Esophagus muscularis mucosa (tissue), 4 donors: ENCODE measurements around the gene RGS3. TPM values are rescaled to one million over a fixed set of nuclear protein-coding genes. Genes with fewer than 3 reads are reported as not detected.

ENCODE experiments used
- DNase-seq: peaks from one replicate; pipeline ENCODE4 v3.0.0-alpha.2; 2017; ENCODE audit errors: extremely low spot score
- H3K27ac ChIP-seq, 4 donors: fragments of 200-600 bp; sonication (generic); replicated peaks in 1 of 4; 1 replicate in 3 of 4; 2 replicates in 1 of 4; pipeline ENCODE4 v1.5.1; 2016 to 2019; ENCODE audit warnings: mild to moderate bottlenecking in 1 of 4
- H3K27me3 ChIP-seq, 4 donors: fragments of 200-600 bp; sonication (generic); one replicate each; pipeline versions ENCODE4 v1.5.1 to v1.6.0; 2016 to 2019
- H3K36me3 ChIP-seq, 4 donors: fragments of 200-600 bp; sonication (generic); one replicate each; pipeline ENCODE4 v1.5.1; 2016 to 2019
- H3K4me1 ChIP-seq, 4 donors: fragments of 200-600 bp; sonication (generic); one replicate each; pipeline ENCODE4 v1.5.1; 2016 to 2019
- H3K4me3 ChIP-seq, 4 donors: fragments of 200-600 bp; sonication (generic); 1 replicate in 2 of 4; 2 replicates in 2 of 4; pipeline ENCODE4 v1.5.1; 2016 to 2019; ENCODE audit warnings: mild to moderate bottlenecking in 4 of 4, moderate library complexity in 1 of 4
- H3K9me3 ChIP-seq, 4 donors: fragments of 200-600 bp; sonication (generic); 1 replicate in 3 of 4; 2 replicates in 1 of 4; pipeline ENCODE4 v1.5.1; 2016 to 2019
- CTCF ChIP-seq, 3 experiments: fragments of 200-600 bp in 2 of 3; fragments of 450-650 bp in 1 of 3; sonication (generic) in 2 of 3; IDR thresholded peaks; one replicate each; pipeline ENCODE4 v1.5.1; 2017 to 2019; ENCODE audit warnings: antibody characterized with exemption in 3 of 3, mild to moderate bottlenecking in 2 of 3, moderate library complexity in 1 of 3
- EP300 ChIP-seq: sonication (generic); formaldehyde crosslinking; IDR thresholded peaks from one replicate; pipeline ENCODE4 v1.6.1; 2017; ENCODE audit warnings: antibody characterized with exemption
- POLR2A ChIP-seq: fragments of 450-650 bp; IDR thresholded peaks from one replicate; pipeline ENCODE4 v1.6.1; 2017; ENCODE audit warnings: antibody characterized with exemption, moderate library complexity, mild to moderate bottlenecking, low read depth
- POLR2AphosphoS5 ChIP-seq, 2 donors: sonication (generic); formaldehyde crosslinking; IDR thresholded peaks; one replicate each; pipeline ENCODE4 v1.6.1; 2017; ENCODE audit warnings: antibody characterized with exemption in 2 of 2
- WGBS: methylation state at CpG from one replicate; pipeline ENCODE4 v1.1.5; 2018; 5-methylcytosine and 5-hydroxymethylcytosine counted together
- intact Hi-C: fragments of 100-400 bp; cut with DNase I; formaldehyde crosslinking; loops from one replicate; pipeline ENCODE4 v1.15.1; 2023
- total RNA-seq, 4 donors: library from RNA; depleted of rRNA; stranded (reverse); fragments of >200 nt; gene quantifications; one replicate each; pipeline versions ENCODE4 v1.1.0 to v1.2.1, GENCODE V29; 2016

The RGS3 gene
- total RNA-seq, 4 donors from 2014 or later, result 37.3 to 121 (median 68.5) TPM

GRCh38 chr9:113499876-113500497 is 36.5 kb downstream of the RGS3 start:
- 86% methylated on average over 5 of the region's 5 CpGs for WGBS
- H3K27me3 ChIP-seq, result no peaks in the 10 kb centered on the region
- TF ChIP-seq EP300 (no peak), POLR2AphosphoS5 (IDR thresholded peaks at IDR 0.05) (no peak), POLR2A (no peak), CTCF (IDR thresholded peaks at IDR 0.05) (no peak)
- H3K4me1 ChIP-seq, result peaks cover 2 to 30% (median 10%) of the 10 kb centered on the region in 4 donors
- DNase-seq, result no peak
- intact Hi-C loops, result loop anchor here (10.0 kb wide), 1 partner anchor 55 kb away; no protein-coding TSS in a partner anchor
- peak overlapping the region; percentile 15 to 66 (median 42) for H3K27ac ChIP-seq
- H3K36me3 ChIP-seq, result peaks cover 3 to 46% (median 6%) of the 10 kb centered on the region in 4 donors
- no peaks in the 10 kb centered on the region for H3K9me3 ChIP-seq
- H3K4me3 ChIP-seq, result no peak overlapping the region

GRCh38 chr9:113501129-113501686 is 37.7 kb downstream of the RGS3 start:
- Histone ChIP-seq H3K4me1 (peaks cover 6 to 31% (median 10%) of the 10 kb centered on the region in 4 donors), H3K27ac (peak overlapping the region; percentile 46 to 66 (median 59)), H3K36me3 (peaks cover 7 to 50% (median 15%) of the 10 kb centered on the region in 4 donors), H3K4me3 (peak overlapping the region; percentile 34 to 55 (median 38)), H3K9me3 (no peaks in the 10 kb centered on the region), H3K27me3 (no peaks in the 10 kb centered on the region)
- WGBS, result 81% methylated on average over 19 of the region's 20 CpGs
- intact Hi-C loops, result loop anchor here (10.0 kb wide), 1 partner anchor 56 kb away; no protein-coding TSS in a partner anchor
- TF ChIP-seq EP300, result no peak
- TF ChIP-seq POLR2A, result no peak
- TF ChIP-seq POLR2AphosphoS5 (IDR thresholded peaks at IDR 0.05), result peak; percentile 42 to 61
- TF ChIP-seq CTCF (IDR thresholded peaks at IDR 0.05), result no peak
- no peak for DNase-seq

- intact Hi-C loops, result loop anchor here (10.0 kb wide), 1 partner anchor 57 kb away; no protein-coding TSS in a partner anchor
- Histone ChIP-seq H3K27ac (peak overlapping the region; percentile 46 to 66 (median 59)), H3K9me3 (no peaks in the 10 kb centered on the region), H3K4me3 (peak overlapping the region; percentile 34 to 55 (median 38)), H3K27me3 (no peaks in the 10 kb centered on the region), H3K36me3 (peaks cover 7 to 57% (median 20%) of the 10 kb centered on the region in 4 donors), H3K4me1 (peaks cover 9 to 35% (median 12%) of the 10 kb centered on the region in 4 donors)
- no peak for DNase-seq
- TF ChIP-seq POLR2AphosphoS5 (IDR thresholded peaks at IDR 0.05) (no peak), CTCF (IDR thresholded peaks at IDR 0.05) (no peak), POLR2A (no peak)
- whole genome bisulfite sequencing, result 92% methylated on average over 5 of the region's 5 CpGs
Measured at GRCh38 chr9:113501852-113502251, 38.3 kb downstream of the RGS3 start.

GRCh38 chr9:113502427-113503034 is 39.0 kb downstream of the RGS3 start:
- peak overlapping the region; percentile 34 to 55 (median 38) for H3K4me3 ChIP-seq
- intact Hi-C loops, result loop anchor here (10.0 kb wide), 1 partner anchor 58 kb away; no protein-coding TSS in a partner anchor

More at GRCh38 chr9:113502427-113503034, 39.0 kb downstream of the RGS3 start:
- TF ChIP-seq POLR2A (no peak), POLR2AphosphoS5 (IDR thresholded peaks at IDR 0.05) (no peak), EP300 (no peak), CTCF (IDR thresholded peaks at IDR 0.05) (no peak)
- H3K9me3 ChIP-seq, result no peaks in the 10 kb centered on the region
- DNase-seq, result no peak
- WGBS, result 94% methylated on average over 4 of the region's 4 CpGs
- peaks cover 13 to 58% (median 27%) of the 10 kb centered on the region in 4 donors for H3K36me3 ChIP-seq
- peak overlapping the region; percentile 46 to 66 (median 59) for H3K27ac ChIP-seq
- peaks cover 9 to 39% (median 15%) of the 10 kb centered on the region in 4 donors for H3K4me1 ChIP-seq
- no peaks in the 10 kb centered on the region for H3K27me3 ChIP-seq
